Neural cell (in vitro differentiated cells): Measurements from ENCODE around the gene ZNRD2. TPM values are rescaled to one million over a fixed set of nuclear protein-coding genes. Genes with fewer than 3 reads are reported as not detected.

Source experiments
- H2AFZ ChIP-seq: fragments of 200-600, 300-800 bp; sonication (generic), shearing (Covaris generic); 2 replicates; pipeline ENCODE4 v1.6.0; 2014; ENCODE audit warnings: low read depth, mild to moderate bottlenecking, antibody characterized with exemption, low read length, moderate library complexity
- H3F3A ChIP-seq: fragments of 200-600 bp; shearing (Covaris generic); 2 replicates; pipeline ENCODE4 v1.6.1; 2016; ENCODE audit warnings: mild to moderate bottlenecking, moderate library complexity, mixed read lengths, antibody characterized with exemption, low read length; ENCODE audit not compliant: insufficient read depth, poor library complexity, severe bottlenecking
- H3K27ac ChIP-seq: fragments of 200-600, 300-800 bp; sonication (generic), shearing (Covaris generic); 2 replicates; pipeline ENCODE4 v1.5.1; 2014; ENCODE audit warnings: mild to moderate bottlenecking, low read length, moderate library complexity
- H3K27me3 ChIP-seq: fragments of 300-800, 200-600 bp; sonication (generic), shearing (Covaris generic); 2 replicates; pipeline ENCODE4 v1.6.0; 2014; ENCODE audit warnings: mild to moderate bottlenecking, low read depth, low read length, moderate library complexity; ENCODE audit not compliant: insufficient read depth
- H3K36me3 ChIP-seq: fragments of 300-800, 200-600 bp; sonication (generic), shearing (Covaris generic); 2 replicates; pipeline ENCODE4 v1.5.1; 2014; ENCODE audit warnings: mild to moderate bottlenecking, antibody characterized with exemption, low read length, moderate library complexity; ENCODE audit not compliant: insufficient read depth
- H3K4me2 ChIP-seq: fragments of 300-800, 200-600 bp; sonication (generic), shearing (Covaris generic); 2 replicates; pipeline ENCODE4 v1.6.0; 2014; ENCODE audit warnings: mild to moderate bottlenecking, low read length
- H3K4me3 ChIP-seq: fragments of 300-800, 200-600 bp; sonication (generic), shearing (Covaris generic); 2 replicates; pipeline ENCODE4 v1.5.1; 2014; ENCODE audit warnings: mild to moderate bottlenecking, low read length, moderate library complexity
- H3K79me2 ChIP-seq: fragments of 200-600 bp; shearing (Covaris generic); replicated peaks from 2 replicates; pipeline ENCODE4 v1.6.0; 2014; ENCODE audit warnings: mild to moderate bottlenecking, low read length, moderate library complexity; ENCODE audit not compliant: insufficient read depth
- H3K9ac ChIP-seq: fragments of 300-800, 200-600 bp; sonication (generic), shearing (Covaris generic); 2 replicates; pipeline ENCODE4 v1.6.1; 2016; ENCODE audit warnings: mild to moderate bottlenecking, low read length, mixed read lengths
- H3K9me2 ChIP-seq: fragments of 200-600 bp; shearing (Covaris generic); 2 replicates; pipeline ENCODE4 v1.6.1; 2016; ENCODE audit warnings: mild to moderate bottlenecking, low read length, mixed read lengths; ENCODE audit not compliant: insufficient read depth
- H3K9me3 ChIP-seq: fragments of 200-600, 300-800 bp; sonication (generic), shearing (Covaris generic); 2 replicates; pipeline ENCODE4 v1.6.1; 2016; ENCODE audit warnings: mild to moderate bottlenecking, mixed run types, low read length, moderate library complexity, mixed read lengths
- H4K20me1 ChIP-seq: fragments of 200-600 bp; shearing (Covaris generic); 2 replicates; pipeline ENCODE4 v1.6.1; 2016; ENCODE audit warnings: mild to moderate bottlenecking, mixed run types; ENCODE audit not compliant: insufficient read depth
- CTCF ChIP-seq: fragments of 450-650 bp; IDR thresholded peaks from 2 replicates; pipeline ENCODE4 v1.5.1; 2014; ENCODE audit warnings: antibody characterized with exemption, mild to moderate bottlenecking, moderate library complexity; ENCODE audit not compliant: poor library complexity, severe bottlenecking
- EP300 ChIP-seq: fragments of 450-650 bp; conservative IDR thresholded peaks from 2 replicates; pipeline ENCODE4 v1.6.1; 2014; ENCODE audit warnings: antibody characterized with exemption, mild to moderate bottlenecking, moderate library complexity; ENCODE audit not compliant: poor library complexity, severe bottlenecking
- EZH2 ChIP-seq: fragments of 200-600, 300-800 bp; shearing (Covaris generic), sonication (generic); IDR thresholded peaks from 2 replicates; pipeline ENCODE4 v1.6.1; 2014; ENCODE audit warnings: antibody characterized with exemption, low read length, borderline replicate concordance, mild to moderate bottlenecking; ENCODE audit not compliant: insufficient read depth, poor library complexity, severe bottlenecking
- MXI1 ChIP-seq: fragments of 450-650 bp; conservative IDR thresholded peaks from 2 replicates; pipeline ENCODE4 v1.6.1; 2014; ENCODE audit warnings: antibody characterized with exemption, mild to moderate bottlenecking; ENCODE audit not compliant: poor library complexity, severe bottlenecking
- POLR2AphosphoS5 ChIP-seq: IDR thresholded peaks from 2 replicates; pipeline ENCODE4 v1.6.1; 2012
- RAD21 ChIP-seq: fragments of 450-650 bp; conservative IDR thresholded peaks from 2 replicates; pipeline ENCODE4 v1.6.1; 2014; ENCODE audit warnings: antibody characterized with exemption, mild to moderate bottlenecking, moderate library complexity
- REST ChIP-seq: IDR thresholded peaks from 2 replicates; pipeline ENCODE4 v1.6.1; 2012; ENCODE audit warnings: borderline replicate concordance
- SMC3 ChIP-seq: fragments of 450-650 bp; conservative IDR thresholded peaks from 2 replicates; pipeline ENCODE4 v1.6.1; 2014; ENCODE audit warnings: antibody characterized with exemption, mild to moderate bottlenecking, moderate library complexity; ENCODE audit not compliant: poor library complexity
- TAF1 ChIP-seq: IDR thresholded peaks from 2 replicates; pipeline ENCODE4 v1.6.1; 2012; ENCODE audit warnings: low read depth
- polyA plus RNA-seq: library from polyadenylated mRNA; depleted of rRNA; stranded (reverse); fragments of >200 nt; gene quantifications from 2 replicates; pipeline ENCODE4 v1.2.3, GENCODE V29; 2014

The ZNRD2 gene
- polyA plus RNA-seq, 1 donor from 2014 or later = 36.2 TPM

DNA sequence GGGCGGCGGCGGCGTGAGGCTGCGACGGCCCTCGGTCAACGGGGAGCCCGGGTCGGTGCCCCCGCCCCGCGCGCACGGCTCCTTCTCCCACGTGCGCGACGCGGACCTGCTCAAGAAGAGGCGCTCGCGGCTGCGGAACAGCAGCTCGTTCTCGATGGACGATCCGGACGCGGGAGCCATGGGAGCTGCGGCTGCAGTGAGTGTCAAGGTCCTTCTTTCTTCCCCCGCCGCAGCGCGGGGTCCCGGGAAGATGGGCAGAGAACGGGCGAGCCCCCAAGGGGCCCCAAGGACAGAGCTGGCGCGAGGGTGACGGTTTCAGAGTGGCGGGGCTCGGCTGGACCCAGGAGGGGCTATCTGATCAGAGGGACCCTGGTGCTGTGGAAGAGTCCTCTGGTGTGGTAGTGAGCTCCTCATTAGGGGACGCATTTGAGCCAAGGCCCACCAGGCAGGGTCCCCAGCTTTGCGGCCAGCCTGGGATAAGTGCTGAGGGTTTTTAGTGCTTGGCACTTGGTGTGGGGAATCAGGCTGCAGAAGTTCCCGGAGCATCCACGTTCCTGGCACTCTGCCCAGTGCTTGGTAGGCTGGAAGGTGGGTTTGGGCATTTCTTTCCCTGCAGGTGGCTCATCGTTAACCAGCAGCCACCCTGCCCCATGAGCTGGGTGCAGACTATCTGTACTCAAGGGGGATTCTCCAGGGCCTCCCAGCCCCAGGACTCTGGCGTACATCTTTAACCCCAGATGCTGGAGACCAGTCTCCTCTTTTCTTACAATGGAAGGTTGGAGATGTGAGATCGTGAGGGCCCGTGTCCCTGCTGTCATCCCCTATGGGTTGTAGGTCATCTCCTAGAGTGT is 15.3 kb downstream of the ZNRD2 start:
- no peak overlapping the region for H3K9ac ChIP-seq
- H3K27ac ChIP-seq = no peak overlapping the region
- H3K27me3 ChIP-seq = peaks cover 21% of the 10 kb centered on the region

DNA sequence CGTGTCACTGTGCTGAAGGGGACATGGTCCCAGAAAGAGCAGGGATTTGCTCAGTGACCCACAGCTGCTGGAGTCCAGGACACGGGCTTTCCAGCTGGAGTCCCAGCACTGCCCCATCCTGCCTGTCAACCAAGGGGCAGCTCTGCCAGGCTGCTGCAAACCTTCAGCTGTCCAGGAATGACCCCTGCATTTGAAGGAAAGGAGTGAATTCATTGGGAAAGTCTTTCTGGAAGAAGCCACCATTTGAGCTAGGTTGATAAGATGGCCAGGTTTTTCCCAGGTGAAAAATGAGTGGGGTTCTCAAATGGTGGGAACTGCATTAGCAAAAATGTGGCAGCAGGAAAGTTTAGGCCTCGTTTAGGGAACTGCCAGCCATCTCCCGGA is 16.0 kb downstream of the ZNRD2 start:
- H3K36me3 ChIP-seq = no peaks in the 10 kb centered on the region
- no peak overlapping the region for H2AFZ ChIP-seq
- no peaks in the 10 kb centered on the region for H3K9me3 ChIP-seq
- no peaks in the 10 kb centered on the region for H4K20me1 ChIP-seq
- H3F3A ChIP-seq = no peaks in the 10 kb centered on the region
- no peak overlapping the region for H3K9ac ChIP-seq
- peaks cover 23% of the 10 kb centered on the region for H3K27me3 ChIP-seq
- H3K9me2 ChIP-seq = no peaks in the 10 kb centered on the region
- no peak overlapping the region for H3K4me3 ChIP-seq
- no peak overlapping the region for H3K27ac ChIP-seq
- no peak overlapping the region for H3K4me2 ChIP-seq
- TF ChIP-seq EP300 = no peak
- no peak for TF ChIP-seq CTCF
- no peak for TF ChIP-seq MXI1
- no peak for TF ChIP-seq EZH2
- TF ChIP-seq REST = no peak
- no peak for TF ChIP-seq TAF1
- no peak for TF ChIP-seq POLR2AphosphoS5
- no peak for TF ChIP-seq RAD21
- no peak for TF ChIP-seq SMC3
- H3K79me2 ChIP-seq = no peaks in the 10 kb centered on the region

More for the DNA sequence above, 15.3 kb downstream of the ZNRD2 start:
- no peak overlapping the region for H3K4me3 ChIP-seq
- no peak overlapping the region for H3K4me2 ChIP-seq
- H3K9me2 ChIP-seq = no peaks in the 10 kb centered on the region
- TF ChIP-seq EP300 = no peak
- H3F3A ChIP-seq = no peaks in the 10 kb centered on the region
- H3K36me3 ChIP-seq = no peaks in the 10 kb centered on the region
- no peaks in the 10 kb centered on the region for H3K9me3 ChIP-seq
- H4K20me1 ChIP-seq = no peaks in the 10 kb centered on the region
- no peaks in the 10 kb centered on the region for H3K79me2 ChIP-seq
- H2AFZ ChIP-seq = no peak overlapping the region
